K562 (cell line): Measurements from ENCODE around the gene LIN28B. TPM values are rescaled to one million over a fixed set of nuclear protein-coding genes. Genes with fewer than 3 reads are reported as not detected.

Source experiments
- BRF1 ChIP-seq: IDR thresholded peaks from 3 replicates; pipeline ENCODE4 v1.6.1; 2011; ENCODE audit warnings: borderline replicate concordance, mild to moderate bottlenecking; ENCODE audit not compliant: insufficient read length; ENCODE audit errors: extremely low read depth
- CXXC5 ChIP-seq: fragments of 250-450 bp; sonication (Bioruptor Pico); IDR thresholded peaks from 2 replicates; pipeline ENCODE4 v1.8.0; 2022; ENCODE audit warnings: inconsistent platforms, mild to moderate bottlenecking, moderate library complexity
- ETV6 ChIP-seq, 3 experiments: fragments of 150-350 bp in 1 of 3; sonication (generic) in 1 of 3; formaldehyde crosslinking in 1 of 3; IDR thresholded peaks; 2 replicates each; pipeline versions ENCODE4 v1.6.1 to v1.8.0; 2014 to 2022; ENCODE audit warnings: borderline replicate concordance in 2 of 3, low read depth in 2 of 3, antibody characterized with exemption in 1 of 3, low read length in 1 of 3, mild to moderate bottlenecking in 1 of 3, missing genetic modification reagents in 1 of 3
- EZH2 ChIP-seq: IDR thresholded peaks from 2 replicates; pipeline ENCODE4 v1.6.1; 2012; ENCODE audit warnings: low read depth, mild to moderate bottlenecking, inconsistent platforms, low read length, borderline replicate concordance
- FOXJ3 ChIP-seq: sonication (generic); formaldehyde crosslinking; IDR thresholded peaks from 2 replicates; pipeline ENCODE4 v1.4.0; 2020; ENCODE audit warnings: mild to moderate bottlenecking, missing genetic modification reagents
- HDAC6 ChIP-seq: IDR thresholded peaks from 2 replicates; pipeline ENCODE4 v1.6.1; 2012; ENCODE audit warnings: low read depth, mild to moderate bottlenecking, control low read depth, inconsistent platforms, low read length, moderate library complexity
- HES1 ChIP-seq: fragments of 450-650 bp; IDR thresholded peaks from 2 replicates; pipeline ENCODE4 v1.6.1; 2016; ENCODE audit warnings: low read depth, mild to moderate bottlenecking, moderate library complexity
- KDM4B ChIP-seq, 2 experiments: fragments of 450-650 bp in 1 of 2; sonication (generic) in 1 of 2; IDR thresholded peaks; 2 replicates each; pipeline ENCODE4 v1.6.1; 2016 to 2017; ENCODE audit warnings: borderline replicate concordance in 2 of 2, antibody characterized with exemption in 1 of 2, low read depth in 1 of 2, mild to moderate bottlenecking in 1 of 2
- MBD2 ChIP-seq: sonication (generic); IDR thresholded peaks from 2 replicates; pipeline ENCODE4 v1.6.1; 2016; ENCODE audit warnings: low read depth, borderline replicate concordance
- MYBL2 ChIP-seq, 2 experiments: fragments of 450-650 bp in 1 of 2; sonication (generic) in 1 of 2; formaldehyde crosslinking in 1 of 2; IDR thresholded peaks; 2 replicates each; pipeline versions ENCODE4 v1.6.1 to v1.8.1; 2017 to 2022; ENCODE audit warnings: borderline replicate concordance in 1 of 2, inconsistent platforms in 1 of 2, low read depth in 1 of 2, mild to moderate bottlenecking in 1 of 2, missing genetic modification reagents in 1 of 2, moderate library complexity in 1 of 2
- PML ChIP-seq: IDR thresholded peaks from 2 replicates; pipeline ENCODE4 v1.6.1; 2012; ENCODE audit warnings: low read length, inconsistent platforms
- SFPQ ChIP-seq: fragments of 200-400 bp; formaldehyde crosslinking; IDR thresholded peaks from 2 replicates; pipeline ENCODE4 v1.6.1; 2017; ENCODE audit warnings: mild to moderate bottlenecking, low read depth, low read length, moderate library complexity
- SMARCB1 ChIP-seq: IDR thresholded peaks from 2 replicates; pipeline ENCODE4 v1.6.1; 2011; ENCODE audit warnings: improper control_type of control experiment, low read depth; ENCODE audit not compliant: insufficient read length
- THRB ChIP-seq: fragments of 450-650 bp; formaldehyde crosslinking; conservative IDR thresholded peaks from 2 replicates; pipeline ENCODE4 v1.4.0; 2022; ENCODE audit warnings: mild to moderate bottlenecking, missing genetic modification characterization
- TOE1 ChIP-seq, 2 experiments: fragments of 450-650 bp in 1 of 2; sonication (generic) in 1 of 2; formaldehyde crosslinking in 1 of 2; IDR thresholded peaks; 2 replicates each; pipeline versions ENCODE4 v1.7.1 to v1.8.0; 2016 to 2022; ENCODE audit warnings: borderline replicate concordance in 2 of 2, mild to moderate bottlenecking in 2 of 2, antibody characterized with exemption in 1 of 2, inconsistent platforms in 1 of 2, low read depth in 1 of 2, missing genetic modification reagents in 1 of 2, moderate library complexity in 1 of 2
- USF1 ChIP-seq: sonication (generic); formaldehyde crosslinking; IDR thresholded peaks from 2 replicates; pipeline ENCODE4 v1.9.0; 2022; ENCODE audit warnings: mild to moderate bottlenecking, missing genetic modification reagents
- ZNF143 ChIP-seq: sonication (generic); formaldehyde crosslinking; IDR thresholded peaks from 2 replicates; pipeline ENCODE4 v1.9.0; 2022; ENCODE audit warnings: mild to moderate bottlenecking, missing genetic modification reagents
- ZNF224 ChIP-seq: sonication (generic); formaldehyde crosslinking; IDR thresholded peaks from 2 replicates; pipeline ENCODE4 v1.8.0; 2022; ENCODE audit warnings: mild to moderate bottlenecking, missing genetic modification reagents
- ZNF444 ChIP-seq: fragments of 250-450 bp; sonication (Bioruptor Pico); IDR thresholded peaks from 2 replicates; pipeline ENCODE4 v1.4.0; 2020; ENCODE audit warnings: mild to moderate bottlenecking, moderate library complexity
- ZNF717 ChIP-seq: fragments of 250-450 bp; sonication (Bioruptor Pico); IDR thresholded peaks from 2 replicates; pipeline ENCODE4 v1.5.0; 2021
- polyA plus RNA-seq, 8 experiments: library from polyadenylated mRNA; depleted of rRNA in 4 of 8; stranded (reverse) in 5 of 8; unstranded in 3 of 8; fragments of >200 nt; fragmentation: Nextera tagmentation in 2 of 8; fragmentation: Illumina TruSeq in 1 of 8; extraction: Ambion mirVana in 2 of 8; extraction: Trizol in 1 of 8; gene quantifications; 2 replicates each; pipeline versions ENCODE4 v1.2.1 to v1.2.3, GENCODE V29; 2011 to 2014; ENCODE audit warnings: inconsistent platforms in 1 of 8, missing spikeins in 1 of 8
- total RNA-seq, 7 experiments: library from RNA; depleted of rRNA in 6 of 7; stranded (reverse); fragments of >200 nt in 6 of 7; fragmentation: Illumina TruSeq in 2 of 7; extraction: Trizol in 2 of 7; gene quantifications; 2 replicates each; pipeline versions ENCODE4 v1.2.1 to v1.2.3, GENCODE V29; 2011 to 2021; ENCODE audit warnings: low replicate concordance in 1 of 7

The LIN28B gene
- total and polyA plus RNA-seq, 9 of the 15 experiments (the other 6 are each of a cell fraction or from before 2014, with no cell fraction given) = 20.9 to 77.3 (median 42.1) TPM

- no peak for TF ChIP-seq KDM4B (IDR thresholded peaks at IDR 0.05; ENCODE audit: borderline replicate concordance in 2 of 2, low read depth in 1 of 2)
- TF ChIP-seq ZNF444 (CRISPR knock-in tag) = peak; percentile 83
- TF ChIP-seq TOE1 (IDR thresholded peaks at IDR 0.05; ENCODE audit: borderline replicate concordance) = peak; percentile 26
- no peak for TF ChIP-seq TOE1 (CRISPR knock-in tag; IDR thresholded peaks at IDR 0.05; ENCODE audit: borderline replicate concordance, low read depth)
- no peak for TF ChIP-seq SFPQ
- TF ChIP-seq ETV6 (IDR thresholded peaks at IDR 0.05; ENCODE audit: borderline replicate concordance in 1 of 2, low read depth in 2 of 2, low read length in 1 of 2) = no peak
- TF ChIP-seq ETV6 (CRISPR knock-in tag; IDR thresholded peaks at IDR 0.05; ENCODE audit: borderline replicate concordance) = no peak
- no peak for TF ChIP-seq SMARCB1
- no peak for TF ChIP-seq BRF1
- no peak for TF ChIP-seq USF1 (CRISPR knock-in tag)
- TF ChIP-seq ZNF224 = no peak
- TF ChIP-seq HDAC6 = no peak
- TF ChIP-seq THRB (CRISPR knock-in tag) = no peak
- TF ChIP-seq MBD2 = no peak
- peak; percentile 9; the same call in 1 of the 2 replicates for TF ChIP-seq CXXC5 (CRISPR knock-in tag)
- TF ChIP-seq EZH2 = no peak
- TF ChIP-seq ZNF717 = no peak
- TF ChIP-seq HES1 = no peak
- no peak for TF ChIP-seq FOXJ3 (CRISPR knock-in tag)
- TF ChIP-seq MYBL2 (IDR thresholded peaks at IDR 0.05; ENCODE audit: low read depth) = no peak
- no peak for TF ChIP-seq MYBL2 (CRISPR knock-in tag; IDR thresholded peaks at IDR 0.05; ENCODE audit: borderline replicate concordance)
- TF ChIP-seq ZNF143 (CRISPR knock-in tag) = no peak
- TF ChIP-seq PML = 0 out of 2 replicates have a peak, but pooled peaks have one; percentile 50
Observed at GRCh38 chr6:104957301-104958177, 632 bp downstream of the LIN28B start (continued).
